Renal cortical epithelial cell (primary cell): ENCODE data around the gene SEPTIN6. TPM values are rescaled to one million over a fixed set of nuclear protein-coding genes. Genes with fewer than 3 reads are reported as not detected.
A peak's percentile ranks its signal among the peaks of the same experiment; 100 is the strongest.

ENCODE experiments used
- DNase-seq: peaks from one replicate; pipeline ENCODE4 v3.0.0-alpha.2; 2011; ENCODE audit warnings: low read depth
- total RNA-seq: library from RNA; depleted of rRNA; stranded (reverse); fragments of >200 nt; gene quantifications from 2 replicates; pipeline ENCODE4 v1.2.3, GENCODE V29; 2014

Gene SEPTIN6
- 19.4 and 31.5 TPM in 2 replicates for total RNA-seq

- no peak for DNase-seq
These were observed at the start of gene SEPTIN6 for GRCh38 chrX:119693040-119693995. Gene SEPTIN6 (minus strand): TSS chrX:119693168. CDS start chrX:119693105, 63 bp downstream.

DNA sequence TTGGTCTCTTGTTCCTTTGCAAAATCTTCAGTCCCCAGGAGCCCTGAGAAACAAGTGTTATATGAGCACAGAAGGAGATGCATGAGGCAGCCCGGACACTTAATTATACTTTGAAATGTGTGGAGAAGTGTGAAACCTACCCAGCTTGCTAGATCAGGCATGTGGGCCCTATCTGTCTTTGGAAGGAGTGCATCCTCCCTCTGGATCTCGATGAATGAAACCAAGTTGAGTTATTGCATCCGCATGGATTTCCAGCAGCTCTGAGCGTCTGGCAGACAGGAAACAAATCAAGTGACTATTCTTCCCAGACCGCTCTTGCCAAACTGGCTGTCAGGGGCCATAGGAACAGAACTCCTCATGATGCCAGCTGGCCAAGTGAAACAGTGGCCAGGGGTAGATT, 45.8 kb upstream of the SEPTIN6 start:
- no peak for DNase-seq

DNA sequence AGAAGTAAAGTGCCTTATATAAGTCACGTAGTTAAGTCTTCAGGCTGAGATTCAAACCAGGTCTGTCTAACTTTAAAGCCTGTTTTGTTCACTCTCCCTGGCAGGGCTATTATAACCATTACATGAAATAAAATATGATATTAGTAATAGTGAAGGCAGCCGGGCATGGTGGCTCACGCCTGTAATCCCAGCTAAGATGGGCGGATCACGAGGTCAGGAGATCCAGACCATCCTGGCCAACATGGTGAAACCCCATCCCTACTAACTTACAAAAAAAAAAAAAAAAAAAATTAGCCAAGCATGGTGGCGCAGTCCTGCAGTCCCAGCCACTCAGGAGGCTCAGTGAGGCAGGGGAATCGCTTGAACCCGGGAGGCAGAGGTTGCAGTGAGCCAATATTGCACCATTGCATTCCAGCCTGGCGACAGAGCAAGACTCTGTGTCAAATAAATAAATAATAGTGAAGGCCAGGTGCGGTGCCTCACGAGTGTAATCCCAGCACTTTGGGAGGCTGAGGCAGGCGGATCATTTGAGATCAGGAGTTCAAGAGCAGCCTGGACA, 43.3 kb upstream of the SEPTIN6 start:
- DNase-seq, result peak; percentile 7

- no peak for DNase-seq
These were observed 42.5 kb upstream of the SEPTIN6 start for GRCh38 chrX:119735467-119735866.

- DNase-seq, result no peak
These were observed 42.0 kb upstream of the SEPTIN6 start for GRCh38 chrX:119734897-119735339.

- DNase-seq, result peak; percentile 62
These were observed 36.6 kb upstream of the SEPTIN6 start for GRCh38 chrX:119729408-119730201.

DNA sequence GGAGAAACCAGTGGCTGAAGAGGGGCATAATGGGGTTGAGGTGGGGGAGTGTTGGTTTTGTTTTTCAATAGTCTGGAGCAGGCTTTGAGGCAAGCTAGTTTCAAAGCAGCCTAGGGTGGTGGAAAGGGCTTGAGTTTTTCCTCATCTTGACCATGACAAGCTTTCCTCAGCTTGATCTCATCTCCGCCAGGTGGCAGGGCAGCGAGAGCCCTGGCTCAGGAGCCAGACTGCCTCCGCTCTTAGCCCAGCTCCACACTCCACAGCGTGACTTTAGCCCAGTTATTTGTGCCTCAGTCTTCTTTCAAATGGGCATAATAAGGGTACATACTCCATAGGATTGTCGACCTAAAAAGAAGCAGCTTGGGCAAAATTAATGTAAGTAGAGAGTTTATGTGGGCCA, 35.5 kb upstream of the SEPTIN6 start:
- no peak for DNase-seq

DNA sequence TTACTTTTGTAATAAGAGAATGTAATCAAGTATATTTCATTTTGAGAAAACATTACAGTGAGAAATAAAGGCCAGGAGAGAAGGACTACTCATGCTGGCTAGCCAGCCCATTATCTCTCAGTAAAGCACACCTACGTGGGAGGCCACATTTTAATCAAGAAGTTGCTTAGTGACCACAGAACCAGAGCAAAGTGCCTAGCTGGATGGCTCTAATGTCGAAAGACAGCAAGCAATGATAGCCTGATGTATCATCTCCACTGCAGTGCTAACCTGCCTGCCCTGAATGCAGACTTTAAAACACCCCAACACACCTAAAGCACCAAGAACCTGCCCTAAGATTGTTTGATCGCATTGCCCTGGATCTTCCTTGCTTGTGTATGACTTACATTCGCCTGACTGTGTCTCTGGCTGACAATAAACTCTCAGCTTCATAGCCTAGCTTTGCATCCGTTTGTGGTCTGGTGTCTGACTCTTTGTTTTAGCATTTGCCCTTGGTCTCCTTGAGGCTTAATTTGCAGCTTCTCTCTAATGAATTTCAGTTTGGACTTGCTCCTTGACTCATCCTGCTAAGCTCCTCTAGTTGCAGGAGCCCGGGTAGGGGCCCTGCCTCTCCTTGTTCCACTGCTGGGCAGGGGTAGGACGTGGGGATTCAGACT, 34.1 kb upstream of the SEPTIN6 start:
- no peak for DNase-seq

- no peak for DNase-seq
These were observed 29.0 kb upstream of the SEPTIN6 start for GRCh38 chrX:119721926-119722325.

DNA sequence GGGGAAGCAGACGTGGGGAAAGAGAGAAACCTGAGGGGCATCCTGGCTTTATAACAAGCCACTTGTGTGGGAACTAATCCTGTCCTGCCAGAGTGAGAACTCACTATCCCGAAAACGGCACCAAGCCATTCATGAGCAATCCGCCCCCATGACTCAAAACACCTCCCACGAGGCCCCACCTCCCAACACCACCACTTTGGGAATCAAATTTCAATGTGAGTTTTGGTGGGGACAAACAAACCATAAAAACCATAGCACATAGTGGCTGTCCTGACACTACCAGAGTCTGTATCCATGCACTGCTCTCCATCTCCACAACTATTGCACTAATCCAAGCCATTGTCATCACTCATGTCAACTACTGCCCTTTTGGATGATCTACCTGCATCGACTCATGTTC, 28.5 kb upstream of the SEPTIN6 start:
- no peak for DNase-seq

- DNase-seq, result no peak
These were observed 16.7 kb upstream of the SEPTIN6 start for GRCh38 chrX:119709630-119710029.

DNA sequence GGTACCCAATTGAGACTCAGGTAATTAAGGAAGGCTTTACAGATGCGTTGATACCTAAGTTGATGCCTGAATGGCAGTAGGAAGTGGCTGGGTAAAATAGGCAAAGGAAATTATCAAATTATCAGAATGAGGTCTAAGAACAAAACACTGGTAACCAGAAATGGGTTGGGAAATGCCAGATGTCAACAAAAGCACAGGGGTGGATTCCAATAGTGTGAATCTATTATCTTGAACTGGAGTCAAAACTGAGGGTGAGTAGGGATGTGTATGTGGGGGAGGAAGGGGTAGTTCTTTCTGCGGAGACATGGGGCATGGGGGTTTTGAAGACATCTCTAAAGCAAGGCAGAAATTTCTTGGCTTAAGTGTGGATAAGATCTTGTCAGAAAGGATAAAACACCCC, 16.0 kb upstream of the SEPTIN6 start:
- no peak for DNase-seq

DNA sequence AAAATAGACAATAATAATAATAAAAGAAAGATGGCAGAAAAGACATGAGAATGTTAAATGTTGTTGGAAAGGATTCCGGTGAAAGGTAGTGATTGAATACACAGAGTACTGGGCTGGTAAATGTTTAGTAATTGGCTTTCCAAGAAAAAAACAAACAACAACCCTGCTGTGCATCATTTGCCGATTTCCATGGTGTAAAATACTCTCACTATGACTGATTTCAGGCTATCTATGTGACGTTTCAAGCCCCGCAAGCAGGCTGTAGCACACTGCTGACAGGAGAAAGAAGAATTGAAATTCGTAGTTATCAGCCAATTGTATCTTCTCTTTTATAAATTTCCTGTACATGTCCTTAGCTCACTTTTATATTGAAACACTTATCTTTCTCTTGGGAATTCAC, 13.6 kb upstream of the SEPTIN6 start:
- no peak for DNase-seq

GRCh38 chrX:119698845-119699244, 5.9 kb upstream of the SEPTIN6 start:
- DNase-seq, result peak; percentile 65

GRCh38 chrX:119696251-119696890, 3.4 kb upstream of the SEPTIN6 start:
- no peak for DNase-seq

DNA sequence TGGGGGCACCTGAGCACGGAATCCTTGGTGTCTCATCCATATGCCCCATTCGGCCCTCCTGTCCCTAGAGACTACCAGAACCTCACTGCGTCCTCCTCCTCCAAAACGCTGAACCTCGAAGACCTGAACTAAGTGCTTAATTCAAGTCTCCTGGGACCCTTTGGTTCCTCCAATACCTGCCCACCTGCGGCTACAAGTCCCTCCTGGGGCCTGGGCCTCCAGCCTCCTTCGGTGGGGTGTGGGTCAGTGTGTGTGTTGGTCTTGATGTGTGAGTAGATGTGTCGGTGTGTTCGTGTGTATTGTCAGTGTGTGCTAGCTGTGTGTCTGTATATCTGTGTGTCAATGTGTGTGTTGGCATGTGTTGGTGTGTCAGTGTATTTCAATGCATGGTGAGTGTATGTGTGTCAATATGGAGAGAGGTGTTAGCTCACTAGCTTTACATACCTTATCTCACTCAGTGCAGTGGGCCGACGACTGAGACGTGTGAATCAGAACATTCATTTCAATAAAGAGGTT, 2.6 kb upstream of the SEPTIN6 start:
- DNase-seq, result no peak

DNA sequence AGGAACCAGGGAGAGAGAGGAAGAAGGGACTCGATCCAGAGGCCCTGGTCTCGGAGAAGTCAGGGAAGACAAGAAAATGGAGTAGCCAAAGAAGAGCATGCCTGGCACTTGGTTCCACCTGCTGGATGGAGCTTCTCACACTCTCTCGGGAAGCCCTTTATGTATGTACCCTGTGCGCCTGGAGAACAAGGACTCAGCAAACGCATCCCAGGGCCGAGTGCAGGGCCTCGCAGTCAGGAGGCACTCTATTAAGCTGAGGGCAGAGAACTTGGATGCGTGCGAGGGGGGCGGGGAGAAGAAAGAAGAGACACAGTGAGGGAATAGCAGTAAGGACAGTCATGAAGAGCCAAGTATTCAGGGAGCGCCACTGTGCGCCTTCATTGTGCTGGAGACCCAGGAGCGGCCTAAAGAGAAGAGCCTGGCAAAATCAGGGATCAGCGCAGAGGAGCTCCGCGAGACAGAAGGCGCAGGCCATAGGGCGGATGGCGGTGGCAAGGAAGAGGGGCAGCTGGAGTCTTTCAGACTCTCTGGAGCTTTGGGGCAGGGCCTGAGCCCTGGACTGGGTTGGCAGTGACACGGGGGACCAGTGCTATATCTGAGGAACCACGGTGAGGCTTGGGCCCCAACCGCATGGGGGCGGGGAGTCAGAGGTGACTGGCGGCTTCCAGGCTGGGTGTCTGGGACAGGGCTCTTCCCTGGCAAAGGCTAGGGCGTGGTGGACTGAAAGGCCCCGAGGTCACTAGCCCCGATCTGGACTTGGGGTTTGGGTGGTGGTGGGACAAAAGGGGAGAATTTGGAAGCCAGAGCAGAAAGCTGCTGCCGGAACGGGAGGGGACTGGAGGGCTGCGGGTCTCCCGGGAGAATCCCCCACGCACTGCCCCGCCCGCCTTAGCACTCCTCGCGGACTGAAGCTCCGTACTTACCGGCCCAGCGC, 1.9 kb upstream of the SEPTIN6 start:
- no peak for DNase-seq

DNA sequence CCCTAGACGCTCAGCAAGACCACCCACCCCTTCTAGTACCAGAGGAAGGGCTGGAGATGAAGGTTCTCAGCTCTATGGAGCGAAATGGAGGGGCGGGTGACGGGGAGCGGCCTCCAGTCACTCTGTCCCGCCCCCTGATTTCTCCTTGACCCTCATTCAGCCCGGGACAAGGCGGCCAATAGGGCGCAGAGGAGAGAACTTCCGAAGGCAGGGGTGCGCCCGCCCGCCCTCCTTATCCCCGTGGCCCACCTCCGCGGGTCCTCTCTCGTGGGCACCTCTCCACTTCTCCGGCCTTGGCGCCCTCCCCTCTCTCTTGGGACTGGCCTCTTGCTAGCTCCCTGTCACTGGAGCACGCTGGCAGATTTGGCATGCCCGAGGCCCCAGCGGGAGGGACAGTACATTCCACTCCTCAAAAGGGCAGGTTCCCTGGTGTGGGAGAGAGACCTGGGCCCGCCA, 1.1 kb upstream of the SEPTIN6 start:
- no peak for DNase-seq

DNA sequence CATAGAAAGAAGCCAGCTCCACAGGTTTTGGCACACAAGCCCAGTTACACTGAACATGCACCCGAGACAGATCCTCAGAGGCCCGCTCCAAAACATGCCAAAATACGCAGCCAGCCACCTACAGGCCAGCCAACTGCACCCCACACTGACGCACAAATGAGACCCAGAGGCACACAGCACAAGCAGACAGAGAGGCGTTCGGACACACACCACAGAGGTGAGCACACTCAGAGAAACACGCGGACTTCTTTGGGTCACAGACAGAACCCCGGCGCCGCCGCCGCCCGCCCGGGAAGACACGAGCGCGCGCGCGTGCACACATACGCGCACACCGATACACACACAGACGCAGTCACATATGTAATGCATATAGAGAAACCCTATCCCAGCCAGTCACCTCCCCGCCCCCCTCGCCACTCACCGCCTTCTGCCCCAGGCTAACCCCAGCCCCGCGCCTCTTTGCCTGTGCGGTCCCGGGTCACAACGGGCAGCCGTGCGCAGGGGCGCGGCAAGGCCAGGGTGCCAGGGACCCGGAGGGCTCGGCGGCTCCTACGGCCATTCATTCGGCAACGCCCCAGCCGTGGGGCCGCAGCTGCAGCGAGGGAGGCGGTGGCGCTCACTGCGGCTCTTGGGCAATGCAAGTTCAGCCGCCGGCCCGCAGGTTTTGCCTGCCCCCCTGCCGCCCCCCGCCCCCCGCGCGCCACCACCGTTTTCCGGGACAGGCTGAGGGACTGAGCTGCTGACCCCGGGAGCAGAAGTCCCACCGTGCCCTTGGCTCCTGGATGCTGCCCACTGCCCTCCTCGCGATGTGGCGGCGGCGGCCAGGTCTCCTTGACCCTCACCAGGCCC, 553 bp downstream of the SEPTIN6 start:
- DNase-seq, result no peak
